MCF 10A (cell line): ENCODE data around the gene ARTN. TPM values are rescaled to one million over a fixed set of nuclear protein-coding genes. Genes with fewer than 3 reads are reported as not detected.

Source experiments
- BruUV-seq: library from RNA; stranded (reverse); fragments of 400-500 nt; replicated peaks from 2 replicates; lab custom pipeline; 2021; lab: Mats Ljungman, UMichigan
- CTCF ChIA-PET: fragments of 300-600 bp; sonication (Branson Sonifier 250); formaldehyde crosslinking; extraction: SDS; loops from one replicate; lab custom pipeline; 2021; ENCODE audit warnings: antibody characterized with exemption, inconsistent platforms; lab: Yijun Ruan, JAX
- POLR2A ChIA-PET: fragments of 300-600, 350-650 bp; sonication (Branson Sonifier 250); formaldehyde crosslinking; extraction: SDS; loops from one replicate; lab custom pipeline; 2020; ENCODE audit warnings: antibody characterized with exemption, inconsistent platforms; lab: Yijun Ruan, JAX
- DNase-seq: peaks from one replicate; pipeline ENCODE4 v3.0.0-alpha.2; 2018; ENCODE audit not compliant: unreplicated experiment
- H3K27ac Mint-ChIP-seq: one replicate; pipeline ENCODE4 v1.8.0; 2022; ENCODE audit warnings: mild to moderate bottlenecking, low read depth, mixed read lengths; ENCODE audit not compliant: unreplicated experiment
- H3K27me3 Mint-ChIP-seq: one replicate; pipeline ENCODE4 v1.8.0; 2022; ENCODE audit warnings: mixed read lengths; ENCODE audit not compliant: insufficient read depth, unreplicated experiment
- H3K36me3 Mint-ChIP-seq: one replicate; pipeline ENCODE4 v1.8.0; 2022; ENCODE audit warnings: mild to moderate bottlenecking, moderate library complexity, mixed read lengths; ENCODE audit not compliant: insufficient read depth, unreplicated experiment
- H3K4me1 Mint-ChIP-seq: one replicate; pipeline ENCODE4 v1.8.0; 2022; ENCODE audit warnings: mixed read lengths; ENCODE audit not compliant: insufficient read depth, unreplicated experiment
- H3K4me3 Mint-ChIP-seq: one replicate; pipeline ENCODE4 v1.8.0; 2022; ENCODE audit warnings: mild to moderate bottlenecking, moderate library complexity, mixed read lengths; ENCODE audit not compliant: unreplicated experiment
- H3K9me3 Mint-ChIP-seq: one replicate; pipeline ENCODE4 v1.8.0; 2022; ENCODE audit warnings: mixed read lengths; ENCODE audit not compliant: unreplicated experiment
- intact Hi-C: fragments of 100-400 bp; cut with micrococcal nuclease; formaldehyde crosslinking; loops from 2 replicates; pipeline ENCODE4 v1.14.1; 2022
- total RNA-seq: library from RNA; stranded (reverse); gene quantifications from 2 replicates; pipeline ENCODE4 v1.2.3, GENCODE V29; 2022
- TF ChIP-seq, protein P1 (sequence below): fragments of 200-600 bp; IDR thresholded peaks from one replicate; pipeline ENCODE4 v1.8.0; 2022; ENCODE audit warnings: antibody characterized with exemption, mild to moderate bottlenecking; ENCODE audit not compliant: unreplicated experiment

ARTN gene
- total RNA-seq, 1 experiment from 2014 or later: 1.9 TPM

DNA sequence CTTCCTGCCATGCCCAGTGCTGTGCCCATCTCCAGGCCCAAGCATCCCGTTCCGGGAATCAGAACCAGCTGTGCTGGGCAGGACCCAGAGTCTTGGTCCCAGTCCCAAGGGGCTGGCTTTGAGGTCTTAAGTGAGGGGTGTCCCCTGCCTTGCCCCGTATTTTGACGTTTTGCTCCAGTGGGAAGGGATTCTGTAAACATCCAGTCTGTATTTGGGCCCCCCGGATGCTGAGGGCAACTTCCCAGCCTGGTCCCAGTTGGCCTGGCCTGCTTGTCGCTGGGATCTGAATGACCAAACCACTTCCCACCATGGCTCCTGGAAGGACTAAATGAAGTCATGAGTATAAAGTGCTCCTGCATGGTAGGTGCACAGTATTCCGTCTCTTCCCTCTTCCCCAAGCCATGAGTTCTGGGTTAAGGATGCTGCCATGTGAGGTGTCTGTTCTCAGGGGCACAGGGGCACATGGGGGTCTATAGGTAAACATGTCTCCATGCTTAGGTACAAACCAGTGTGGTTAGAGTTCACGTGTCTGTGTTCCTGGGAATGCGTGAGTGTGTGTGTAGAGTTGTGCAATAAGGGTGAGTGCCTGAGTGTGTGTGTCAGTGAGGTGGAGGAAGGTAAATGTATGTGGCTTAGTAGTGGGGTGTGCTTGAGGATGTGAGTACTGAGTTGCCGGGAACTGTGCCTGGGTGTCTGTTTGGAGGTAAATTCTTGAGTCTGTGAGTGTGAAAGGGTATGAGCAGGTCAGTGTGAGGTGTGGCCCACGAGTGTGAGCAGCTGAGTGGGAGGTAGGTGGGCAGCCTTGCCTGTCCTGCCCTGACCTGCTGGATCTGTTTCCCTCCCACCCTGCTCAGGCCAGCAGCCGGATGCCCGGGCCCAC is 46.9 kb downstream of the ARTN start:
- ChIA-PET CTCF (interaction anchor here (0.6 to 0.7 kb wide), 2 partner anchors 25 to 1023 kb away, joined by 3 read pairs; no protein-coding TSS in a partner anchor), POLR2A (interaction anchor here (0.7 to 1.2 kb wide), 6 partner anchors 9 to 233 kb away, joined by 3 to 5 read pairs (median 3); no protein-coding TSS in a partner anchor)
- Mint-ChIP-seq H3K27me3 (no peaks in the 10 kb centered on the region), H3K4me3 (peak overlapping the region; percentile 63), H3K36me3 (peaks cover 32% of the 10 kb centered on the region), H3K4me1 (peaks cover 55% of the 10 kb centered on the region), H3K27ac (peak overlapping the region; percentile 10), H3K9me3 (no peaks in the 10 kb centered on the region)
- TF ChIP-seq, protein P1, sequence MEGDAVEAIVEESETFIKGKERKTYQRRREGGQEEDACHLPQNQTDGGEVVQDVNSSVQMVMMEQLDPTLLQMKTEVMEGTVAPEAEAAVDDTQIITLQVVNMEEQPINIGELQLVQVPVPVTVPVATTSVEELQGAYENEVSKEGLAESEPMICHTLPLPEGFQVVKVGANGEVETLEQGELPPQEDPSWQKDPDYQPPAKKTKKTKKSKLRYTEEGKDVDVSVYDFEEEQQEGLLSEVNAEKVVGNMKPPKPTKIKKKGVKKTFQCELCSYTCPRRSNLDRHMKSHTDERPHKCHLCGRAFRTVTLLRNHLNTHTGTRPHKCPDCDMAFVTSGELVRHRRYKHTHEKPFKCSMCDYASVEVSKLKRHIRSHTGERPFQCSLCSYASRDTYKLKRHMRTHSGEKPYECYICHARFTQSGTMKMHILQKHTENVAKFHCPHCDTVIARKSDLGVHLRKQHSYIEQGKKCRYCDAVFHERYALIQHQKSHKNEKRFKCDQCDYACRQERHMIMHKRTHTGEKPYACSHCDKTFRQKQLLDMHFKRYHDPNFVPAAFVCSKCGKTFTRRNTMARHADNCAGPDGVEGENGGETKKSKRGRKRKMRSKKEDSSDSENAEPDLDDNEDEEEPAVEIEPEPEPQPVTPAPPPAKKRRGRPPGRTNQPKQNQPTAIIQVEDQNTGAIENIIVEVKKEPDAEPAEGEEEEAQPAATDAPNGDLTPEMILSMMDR: no peak
- peak; percentile 64 for DNase-seq
- BruUV-seq: no TSS peak
- intact Hi-C loops: loop anchor here (2.0 kb wide), 2 partner anchors 24 to 218 kb away; no protein-coding TSS in a partner anchor

DNA sequence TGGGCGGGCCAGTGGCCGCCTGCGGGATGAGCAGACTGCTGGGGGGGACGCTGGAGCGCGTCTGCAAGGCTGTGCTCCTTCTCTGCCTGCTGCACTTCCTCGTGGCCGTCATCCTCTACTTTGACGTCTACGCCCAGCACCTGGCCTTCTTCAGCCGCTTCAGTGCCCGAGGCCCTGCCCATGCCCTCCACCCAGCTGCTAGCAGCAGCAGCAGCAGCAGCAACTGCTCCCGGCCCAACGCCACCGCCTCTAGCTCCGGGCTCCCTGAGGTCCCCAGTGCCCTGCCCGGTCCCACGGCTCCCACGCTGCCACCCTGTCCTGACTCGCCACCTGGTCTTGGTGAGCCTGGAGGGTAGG is 47.5 kb downstream of the ARTN start:
- H3K27me3 Mint-ChIP-seq: no peaks in the 10 kb centered on the region
- H3K4me3 Mint-ChIP-seq: peak overlapping the region; percentile 63
- DNase-seq: no peak
- H3K27ac Mint-ChIP-seq: peak overlapping the region; percentile 10
- ChIA-PET POLR2A (interaction anchor here (0.7 to 1.0 kb wide), 3 partner anchors 9 to 234 kb away, joined by 3 to 4 read pairs (median 3); no protein-coding TSS in a partner anchor), CTCF (no interaction called here)
- TF ChIP-seq, protein P1: no peak
- peaks cover 37% of the 10 kb centered on the region for H3K36me3 Mint-ChIP-seq
- H3K9me3 Mint-ChIP-seq: no peaks in the 10 kb centered on the region
- no TSS peak for BruUV-seq
- peaks cover 55% of the 10 kb centered on the region for H3K4me1 Mint-ChIP-seq
- intact Hi-C loops: loop anchor here (2.0 kb wide), 2 partner anchors 24 to 218 kb away; no protein-coding TSS in a partner anchor

DNA sequence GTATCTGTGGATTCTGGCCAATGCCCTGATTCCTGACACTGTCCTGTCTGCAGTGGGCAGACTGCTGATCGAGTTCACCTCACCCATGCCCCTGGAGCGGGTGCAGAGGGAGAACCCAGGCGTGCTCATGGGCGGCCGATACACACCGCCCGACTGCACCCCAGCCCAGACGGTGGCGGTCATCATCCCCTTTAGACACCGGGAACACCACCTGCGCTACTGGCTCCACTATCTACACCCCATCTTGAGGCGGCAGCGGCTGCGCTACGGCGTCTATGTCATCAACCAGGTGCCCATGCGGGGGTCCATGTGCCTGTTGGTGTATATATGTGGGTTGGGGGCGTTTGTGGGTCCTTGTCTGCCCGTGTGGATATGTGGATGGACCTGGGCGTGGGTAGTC is 48.0 kb downstream of the ARTN start:
- H3K27me3 Mint-ChIP-seq: no peaks in the 10 kb centered on the region
- POLR2A ChIA-PET: no interaction called here
- BruUV-seq: no TSS peak
- no peak for DNase-seq
- H3K27ac Mint-ChIP-seq: no peak overlapping the region
- peak overlapping the region; percentile 63 for H3K4me3 Mint-ChIP-seq
- CTCF ChIA-PET: no interaction called here
- no peaks in the 10 kb centered on the region for H3K9me3 Mint-ChIP-seq
- TF ChIP-seq, protein P1: no peak
- intact Hi-C loops: loop anchor here (2.0 kb wide), 2 partner anchors 23 to 219 kb away; no protein-coding TSS in a partner anchor
- peaks cover 32% of the 10 kb centered on the region for H3K36me3 Mint-ChIP-seq
- H3K4me1 Mint-ChIP-seq: peaks cover 52% of the 10 kb centered on the region

GRCh38 chr1:43982241-43982640 is 48.6 kb downstream of the ARTN start:
- no peak for DNase-seq
- ChIA-PET POLR2A (no interaction called here), CTCF (interaction anchor here (0.7 kb wide), 1 partner anchor 18 kb away, joined by 3 read pairs; no protein-coding TSS in a partner anchor)
- no TSS peak for BruUV-seq
- Mint-ChIP-seq H3K9me3 (no peaks in the 10 kb centered on the region), H3K36me3 (peaks cover 26% of the 10 kb centered on the region), H3K27ac (no peak overlapping the region), H3K4me1 (peaks cover 46% of the 10 kb centered on the region), H3K27me3 (no peaks in the 10 kb centered on the region), H3K4me3 (peak overlapping the region; percentile 15)
- TF ChIP-seq, protein P1: no peak
- intact Hi-C loops: no loop called here
